Keratinocyte (primary cell): Measurements from ENCODE around the gene ZNF446.

ENCODE experiments used
- CTCF ChIP-seq, 3 experiments: IDR thresholded peaks in 1 of 3; conservative IDR thresholded peaks in 1 of 3; optimal IDR thresholded peaks in 1 of 3; 2 replicates in 2 of 3; 3 replicates in 1 of 3; pipeline versions ENCODE3 to v1.5.1; 2011; ENCODE audit warnings: low read length in 3 of 3, mild to moderate bottlenecking in 3 of 3, moderate library complexity in 2 of 3, control low read depth in 1 of 3, inconsistent platforms in 1 of 3; ENCODE audit not compliant: insufficient read depth in 2 of 3; ENCODE audit errors: extremely low read depth in 1 of 3
- EZH2 ChIP-seq: IDR thresholded peaks from one replicate; pipeline ENCODE4 v1.6.1; 2012; ENCODE audit warnings: inconsistent platforms, mild to moderate bottlenecking, low read length, moderate library complexity

GRCh38 chr19:58514564-58515022 is 38.4 kb downstream of the ZNF446 start:
- TF ChIP-seq CTCF (optimal IDR thresholded peaks at IDR 0.05 in 1 of 3, IDR thresholded peaks at IDR 0.05 in 1 of 3, conservative IDR thresholded peaks at IDR 0.05 in 1 of 3; ENCODE audit: extremely low read depth in 1 of 3, insufficient read depth in 2 of 3, low read length in 3 of 3) (no peak), EZH2 (no peak)
